Medulla oblongata (tissue), 1 donor: ENCODE results near the gene ZDHHC11B.
"Not testable (repeated sequence)": the region's sequence is repeated elsewhere in the genome, so short reads cannot be mapped to it uniquely, and the experiment has no call there.

Experiments used
- DNase-seq: peaks from one replicate; pipeline ENCODE4 v3.0.0-alpha.2; 2015; ENCODE audit errors: extremely low spot score

Gene ZDHHC11B

DNA sequence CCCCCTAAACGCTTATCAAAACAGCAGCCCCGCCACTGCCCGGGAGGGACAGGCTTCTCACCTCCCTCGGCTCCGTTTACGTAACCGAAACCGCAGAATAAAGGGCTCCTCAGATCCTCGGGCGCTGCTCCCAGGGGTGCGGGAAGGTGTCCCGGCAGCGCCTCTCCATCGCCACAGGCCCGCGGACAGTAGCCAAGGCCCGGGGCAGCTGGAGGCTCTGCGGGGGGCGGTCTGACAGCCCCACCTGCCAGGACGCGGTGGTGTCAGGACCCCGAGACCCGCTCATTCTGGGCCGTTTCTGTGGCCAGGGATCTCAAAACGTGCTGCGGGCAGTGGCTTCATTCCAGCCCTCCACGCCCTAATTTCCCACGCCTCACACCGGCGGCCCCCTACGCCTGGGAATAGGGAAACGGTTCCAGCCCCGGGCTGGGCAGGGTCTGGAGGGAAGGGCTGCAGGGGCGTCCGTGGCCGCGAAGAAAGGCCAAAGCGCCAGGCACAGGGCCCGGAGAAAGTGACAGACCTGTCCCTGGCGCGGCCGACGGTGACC is 575 bp downstream of the ZDHHC11B start:
- peak; percentile 1 for DNase-seq

DNA sequence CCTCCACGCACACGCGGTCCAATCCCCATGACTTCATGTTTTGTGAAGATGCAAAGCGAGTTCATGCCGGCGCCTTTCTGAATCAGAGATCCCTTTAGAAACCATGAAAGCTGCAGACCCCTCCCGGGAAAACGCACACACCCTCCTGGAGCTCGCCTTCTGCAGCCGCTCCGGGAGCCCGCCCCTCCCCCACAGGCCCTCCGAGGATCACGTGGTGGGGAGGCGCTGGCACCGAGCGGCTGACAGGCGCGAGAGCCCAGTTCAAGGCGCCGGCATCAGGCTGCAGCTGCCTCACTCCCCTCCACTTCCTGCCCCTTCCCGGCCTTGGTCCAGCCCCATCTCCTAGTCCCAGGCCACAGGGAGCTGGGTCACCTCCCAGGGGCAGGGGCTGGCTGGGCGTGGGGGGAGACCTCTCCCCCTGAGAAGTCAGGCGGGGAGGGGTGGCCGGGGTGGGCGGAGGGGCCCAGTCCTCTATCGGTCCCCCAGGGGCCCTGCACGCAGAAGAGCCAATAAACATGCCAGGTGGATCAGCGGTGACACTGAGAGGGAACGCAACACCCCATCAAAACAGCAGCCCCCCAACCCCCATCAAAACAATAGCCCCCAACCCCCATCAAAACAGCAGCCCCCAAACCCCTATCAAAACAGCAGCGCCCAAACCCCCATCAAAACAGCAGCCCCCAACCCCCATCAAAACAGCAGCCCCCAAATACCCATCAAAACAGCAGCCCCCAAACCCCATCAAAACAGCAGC is 1.3 kb downstream of the ZDHHC11B start:
- DNase-seq: peak; percentile 1

DNA sequence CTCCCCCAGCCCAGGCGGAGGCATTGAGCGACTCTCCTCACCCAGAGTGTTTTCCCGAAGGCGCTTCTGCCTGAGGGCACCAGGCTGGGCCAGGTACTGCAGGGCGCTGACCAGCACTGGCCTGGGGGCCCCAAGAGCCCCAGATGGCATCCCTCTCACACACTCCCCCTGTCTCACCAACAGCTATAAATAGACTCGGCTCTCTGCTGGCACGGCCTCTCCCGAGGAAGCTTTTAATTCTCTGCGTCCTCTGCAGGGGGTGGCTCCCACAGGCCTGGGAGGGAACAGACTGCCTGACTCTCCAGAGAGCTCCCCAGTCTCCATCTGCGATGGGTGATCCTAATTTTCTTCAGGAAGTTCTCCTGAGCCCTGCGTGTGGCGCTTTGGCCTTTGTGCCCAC is 2.2 kb downstream of the ZDHHC11B start:
- not testable (repeated sequence) for DNase-seq

DNA sequence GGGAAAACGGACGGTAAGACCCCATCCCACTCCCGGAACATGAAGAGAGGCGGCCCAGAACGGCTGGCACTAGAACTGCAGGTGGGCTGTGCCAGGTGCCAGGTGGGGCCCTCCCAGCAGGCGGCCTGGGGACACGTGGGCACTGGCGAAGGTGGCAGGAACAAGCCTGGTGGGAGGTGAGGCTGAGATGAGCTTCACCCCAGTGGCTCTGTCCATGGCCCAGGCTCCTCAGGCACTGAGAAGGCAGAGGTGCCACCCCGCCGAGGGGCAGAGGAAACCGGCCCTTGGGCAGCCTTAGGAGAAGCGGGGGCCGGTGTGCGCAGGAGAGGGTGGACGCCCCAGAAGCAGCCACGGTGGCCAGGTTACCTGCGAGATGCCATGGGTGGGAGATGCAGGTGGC is 4.0 kb downstream of the ZDHHC11B start:
- DNase-seq: not testable (repeated sequence)

DNA sequence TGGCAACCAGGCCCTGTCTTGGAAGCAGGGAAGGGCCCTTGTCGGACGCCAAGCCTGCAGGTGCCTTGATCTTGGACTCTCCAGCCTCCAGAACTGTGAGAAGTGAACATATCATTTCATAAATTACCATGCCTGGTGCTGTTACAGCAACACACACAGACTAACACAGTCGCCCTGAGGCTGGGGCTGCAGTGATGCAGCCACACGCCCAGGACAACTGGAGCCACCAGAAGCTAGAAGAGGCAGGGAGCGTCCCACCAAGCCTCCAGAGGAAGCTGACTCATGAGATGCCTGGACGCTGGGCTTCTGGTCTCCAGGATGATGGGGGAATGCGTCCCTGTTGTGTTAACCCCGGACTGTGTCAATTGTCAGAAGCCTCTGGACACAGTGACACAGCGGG is 5.6 kb downstream of the ZDHHC11B start:
- DNase-seq: not testable (repeated sequence)

DNA sequence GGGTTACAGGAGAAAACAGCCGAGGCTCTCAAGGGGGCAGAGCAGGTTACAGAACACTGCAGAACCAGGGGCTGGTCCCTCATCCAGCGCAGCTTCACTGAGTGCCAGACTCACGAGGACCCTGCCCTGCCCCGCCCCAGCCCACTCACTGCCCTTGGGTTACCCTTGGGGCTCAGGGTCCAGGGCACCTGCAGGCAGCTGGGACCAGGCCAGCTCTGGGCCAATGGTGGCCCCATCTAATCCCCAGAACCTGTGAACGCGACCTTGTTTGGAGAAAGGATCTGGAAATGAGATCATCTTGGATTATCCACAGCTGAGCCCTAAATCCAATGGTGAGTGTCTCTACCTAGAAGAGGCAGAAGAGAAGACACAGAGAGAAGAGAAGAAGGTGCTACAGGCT is 6.1 kb downstream of the ZDHHC11B start:
- not testable (repeated sequence) for DNase-seq

DNA sequence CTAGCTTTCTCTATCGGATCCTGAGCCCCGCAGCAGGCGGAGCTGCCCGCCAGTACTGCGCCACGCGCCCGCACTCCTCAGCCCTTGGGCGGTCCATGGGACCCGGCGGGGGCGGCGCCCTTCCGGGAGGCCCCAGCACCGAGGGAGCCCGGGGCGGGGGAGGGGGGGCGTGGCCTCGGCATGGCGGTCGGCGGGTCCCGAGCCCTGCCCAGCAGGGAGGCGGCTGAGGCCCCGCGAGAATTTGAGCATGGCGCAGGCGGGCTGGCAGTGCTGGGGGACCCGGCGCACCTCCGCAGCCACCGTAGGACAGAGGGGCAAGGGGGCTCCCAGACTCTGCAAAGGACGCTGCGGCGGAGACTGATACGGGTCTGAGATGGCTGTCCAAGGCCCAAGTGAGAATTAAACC is 6.8 kb downstream of the ZDHHC11B start:
- no peak for DNase-seq

DNA sequence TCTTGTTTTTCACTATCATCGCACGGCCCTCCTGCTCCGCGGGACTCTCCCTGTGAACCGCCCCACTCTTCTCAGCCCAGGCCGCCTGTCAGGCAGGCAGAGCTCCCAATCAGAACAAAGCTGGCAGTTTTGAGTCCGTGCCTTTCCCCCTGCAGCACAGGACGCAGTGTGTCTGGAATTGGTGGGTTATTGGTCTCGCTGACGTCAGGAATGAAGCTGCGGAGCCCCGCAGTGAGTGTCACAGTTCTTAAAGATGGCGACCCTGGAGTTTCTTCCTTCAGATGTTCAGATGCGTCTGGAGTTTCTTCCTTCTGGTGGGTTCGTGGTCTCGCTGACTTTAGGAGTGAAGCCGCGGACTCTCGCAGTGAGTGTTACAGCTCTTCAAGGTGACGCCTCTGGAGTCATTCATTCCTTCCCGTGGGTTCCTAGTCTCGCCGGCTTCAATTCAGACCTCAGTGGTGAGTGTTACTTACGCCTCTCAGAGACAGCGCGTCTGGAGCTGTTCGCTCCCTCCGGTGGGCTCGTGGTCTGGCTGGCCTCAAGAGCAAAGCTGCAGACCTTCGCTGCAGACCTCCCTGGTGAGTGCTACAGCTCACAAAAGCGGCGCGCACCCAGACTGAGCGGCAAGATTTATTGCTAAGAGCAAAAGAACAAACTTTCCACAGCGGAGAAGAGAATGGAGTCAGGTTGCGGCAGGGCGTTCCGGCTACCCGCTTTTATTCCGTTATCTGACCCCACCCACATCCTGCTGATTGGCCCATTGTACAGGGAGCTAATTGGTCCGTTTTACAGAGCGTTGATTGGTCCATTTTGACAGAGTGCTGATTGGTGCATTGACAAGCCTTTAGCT is 7.4 kb downstream of the ZDHHC11B start:
- DNase-seq: peak; percentile 1

DNA sequence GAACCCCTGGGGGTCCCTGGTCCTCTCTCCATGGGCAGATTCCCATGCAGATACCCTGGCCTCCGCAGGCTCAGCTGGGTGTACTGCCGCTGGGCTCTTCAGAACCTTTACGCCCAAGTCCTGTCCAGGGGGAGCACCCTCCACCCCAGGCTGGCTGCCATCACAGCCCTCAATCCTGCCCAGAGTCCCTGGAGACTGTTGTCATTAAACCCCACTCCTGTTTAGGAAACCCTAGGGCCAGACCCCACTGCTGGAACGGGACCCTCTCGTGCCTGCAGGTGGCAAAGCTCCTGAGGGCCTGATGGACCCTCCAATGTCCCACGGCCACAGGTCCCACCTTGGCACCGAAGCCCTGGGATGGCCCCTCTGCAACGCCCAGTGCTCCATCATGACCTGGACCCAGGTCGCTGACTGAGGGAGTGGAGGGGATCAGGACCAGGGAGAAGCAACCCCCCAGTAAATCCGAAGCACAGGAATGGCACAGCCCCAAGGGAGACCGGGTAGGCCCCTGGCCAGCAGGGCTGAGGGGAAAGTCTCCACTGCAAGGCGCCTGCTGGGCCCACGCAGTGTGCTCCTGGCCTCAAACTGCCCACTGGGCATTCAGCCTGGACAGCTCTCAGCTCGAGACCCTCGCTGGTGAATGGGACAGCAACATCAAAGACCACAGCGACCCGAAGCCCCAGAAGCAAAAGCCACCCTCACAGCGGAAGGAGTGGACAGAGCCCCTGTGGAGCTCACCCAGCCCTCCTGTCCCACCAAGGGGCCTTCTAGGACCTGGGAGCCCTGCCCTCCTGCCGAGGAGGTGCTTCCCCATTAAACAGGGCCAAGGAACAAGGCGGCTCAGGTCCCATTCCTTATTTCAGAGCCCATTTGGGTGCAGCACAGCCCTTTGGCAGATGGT is 8.3 kb downstream of the ZDHHC11B start:
- DNase-seq: peak; percentile 1

DNA sequence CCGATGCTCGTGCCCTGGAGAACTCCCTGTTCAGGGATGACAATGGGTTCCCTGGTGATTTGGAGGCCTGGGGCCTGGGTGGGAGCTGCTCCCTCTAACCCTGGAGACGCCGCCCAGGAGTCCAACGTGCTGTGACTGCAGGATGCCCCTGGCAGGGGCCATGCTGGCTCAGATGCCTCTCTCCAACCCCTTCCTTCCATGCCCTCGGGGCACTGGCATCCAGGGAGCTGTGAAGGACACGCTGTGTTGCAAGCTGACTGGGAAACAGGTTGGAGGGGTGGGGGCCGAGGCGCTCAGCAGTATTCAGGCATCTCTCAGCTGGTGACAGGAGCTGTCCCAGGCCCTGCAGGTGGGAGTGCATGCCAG is 9.0 kb downstream of the ZDHHC11B start:
- peak; percentile 2 for DNase-seq

DNA sequence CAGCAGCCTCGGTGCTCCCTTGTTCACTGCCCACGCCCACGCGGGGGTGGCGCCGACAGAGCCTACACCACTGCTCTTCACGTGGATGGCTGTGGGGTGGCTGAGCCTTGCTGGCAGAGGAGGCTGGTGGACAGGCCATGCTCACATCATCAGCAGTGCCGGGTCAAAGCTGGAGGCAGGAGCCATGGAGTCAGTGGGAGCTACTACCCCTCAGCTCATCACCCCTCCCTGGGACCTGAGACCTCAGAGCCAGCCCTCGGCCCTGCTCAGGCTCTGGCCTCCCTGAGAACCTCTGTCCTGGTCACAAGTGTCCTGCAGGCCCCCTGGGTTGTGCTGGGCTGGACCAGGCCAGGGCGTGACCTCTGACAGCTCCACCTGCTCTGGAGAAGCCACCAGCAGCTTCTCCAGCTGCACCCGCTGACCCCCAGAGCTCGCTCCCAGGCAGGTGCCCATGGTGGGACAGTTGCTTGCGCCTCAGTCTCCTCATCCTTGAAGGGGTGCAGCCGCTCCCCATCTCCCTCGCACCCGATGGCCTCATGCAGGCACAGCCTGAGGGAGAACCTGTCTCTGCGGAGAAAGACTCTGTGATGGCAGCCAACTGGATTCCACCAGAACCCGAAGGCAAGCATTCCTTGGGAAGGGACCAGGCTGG is 9.5 kb downstream of the ZDHHC11B start:
- DNase-seq: not testable (repeated sequence)

DNA sequence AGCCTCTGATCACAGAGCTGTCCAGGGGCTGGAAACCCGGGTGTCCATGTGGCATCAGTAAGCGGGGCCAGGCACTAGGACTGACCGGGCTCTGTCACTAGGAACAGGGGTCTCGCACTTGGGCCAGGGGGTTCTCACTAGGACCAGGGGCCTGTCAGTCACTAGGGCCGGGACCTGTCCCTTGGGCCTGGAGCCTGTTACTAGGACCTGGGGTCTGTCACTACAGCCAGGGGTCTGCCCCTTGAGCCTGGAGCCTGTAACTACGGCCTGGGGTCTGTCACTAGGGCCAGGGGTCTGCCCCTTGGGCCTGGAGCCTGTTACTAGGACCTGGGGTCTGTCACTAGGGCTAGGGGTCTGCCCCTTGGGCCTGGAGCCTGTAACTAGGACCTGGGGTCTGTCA is 10.2 kb downstream of the ZDHHC11B start:
- DNase-seq: not testable (repeated sequence)

DNA sequence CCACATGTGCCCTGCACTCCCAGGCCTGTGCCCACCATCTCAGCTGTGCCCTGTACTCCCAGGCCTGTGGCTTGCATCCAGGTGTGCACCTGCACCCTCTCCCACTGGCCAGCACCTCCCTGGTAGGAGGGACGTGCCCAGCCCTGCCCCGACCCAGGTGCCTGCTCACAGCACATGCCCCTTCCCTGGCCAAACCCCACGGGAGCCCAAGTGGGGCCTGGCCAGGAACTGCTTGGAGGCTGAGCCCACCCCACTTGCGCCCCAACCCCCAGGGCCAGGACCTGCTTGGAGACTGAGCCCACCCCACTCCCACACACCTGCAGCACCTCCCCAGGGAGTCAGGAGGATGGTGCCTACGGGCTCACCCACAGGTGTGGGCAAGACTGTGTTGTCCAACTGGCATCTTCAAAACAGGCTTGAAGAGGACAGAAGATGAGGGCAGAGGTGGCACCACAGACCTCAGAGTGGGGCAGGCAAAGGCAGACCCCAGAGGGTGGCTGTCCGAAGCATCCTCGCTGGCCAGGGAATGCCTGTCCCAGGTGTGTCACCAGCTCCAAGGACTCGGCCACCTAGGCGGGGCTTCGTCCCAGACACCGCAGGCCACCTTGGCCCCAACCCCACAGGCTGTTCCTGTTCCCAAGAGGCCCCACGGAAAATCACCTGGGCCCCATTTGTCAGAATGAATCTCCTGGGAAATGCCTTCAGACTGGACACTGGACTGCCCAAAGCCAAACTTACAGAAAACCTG is 10.8 kb downstream of the ZDHHC11B start:
- DNase-seq: no peak

DNA sequence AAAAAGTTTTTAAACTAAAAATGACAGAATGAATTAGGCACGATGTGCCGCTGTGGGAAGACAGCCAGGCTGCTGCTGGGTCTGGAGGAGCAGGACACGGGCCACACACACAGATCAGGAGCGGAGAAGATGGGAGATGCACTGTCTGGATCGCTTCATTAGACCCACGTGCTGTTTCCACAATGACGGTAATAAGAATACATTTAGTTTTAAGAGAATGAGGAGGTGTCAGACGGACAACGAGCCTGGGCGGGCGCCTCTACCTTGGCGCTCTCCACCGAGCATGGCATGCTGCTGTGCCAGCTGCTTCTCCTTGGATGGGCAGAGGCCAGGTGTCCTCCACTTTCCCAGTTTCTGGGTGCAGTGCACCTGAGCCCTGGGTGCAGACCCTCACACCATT is 11.6 kb downstream of the ZDHHC11B start:
- not testable (repeated sequence) for DNase-seq

DNA sequence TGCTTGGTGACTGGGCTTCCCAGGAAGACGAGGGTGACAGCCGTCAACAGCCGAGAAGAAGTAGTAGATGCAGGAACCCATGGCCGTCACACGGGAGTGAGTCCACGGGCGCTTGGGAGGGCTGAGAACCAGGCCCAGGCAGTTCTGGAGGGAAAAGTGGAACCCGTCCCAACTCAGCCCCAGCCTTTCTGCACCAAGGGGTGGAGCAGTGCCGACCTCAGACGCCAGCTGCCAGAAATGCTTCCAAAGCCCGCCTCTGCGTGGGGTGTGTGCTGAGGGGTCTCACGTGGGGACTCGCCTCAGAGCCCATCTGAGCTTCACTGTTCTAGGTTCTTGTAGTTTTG is 12.0 kb downstream of the ZDHHC11B start:
- DNase-seq: not testable (repeated sequence)

DNA sequence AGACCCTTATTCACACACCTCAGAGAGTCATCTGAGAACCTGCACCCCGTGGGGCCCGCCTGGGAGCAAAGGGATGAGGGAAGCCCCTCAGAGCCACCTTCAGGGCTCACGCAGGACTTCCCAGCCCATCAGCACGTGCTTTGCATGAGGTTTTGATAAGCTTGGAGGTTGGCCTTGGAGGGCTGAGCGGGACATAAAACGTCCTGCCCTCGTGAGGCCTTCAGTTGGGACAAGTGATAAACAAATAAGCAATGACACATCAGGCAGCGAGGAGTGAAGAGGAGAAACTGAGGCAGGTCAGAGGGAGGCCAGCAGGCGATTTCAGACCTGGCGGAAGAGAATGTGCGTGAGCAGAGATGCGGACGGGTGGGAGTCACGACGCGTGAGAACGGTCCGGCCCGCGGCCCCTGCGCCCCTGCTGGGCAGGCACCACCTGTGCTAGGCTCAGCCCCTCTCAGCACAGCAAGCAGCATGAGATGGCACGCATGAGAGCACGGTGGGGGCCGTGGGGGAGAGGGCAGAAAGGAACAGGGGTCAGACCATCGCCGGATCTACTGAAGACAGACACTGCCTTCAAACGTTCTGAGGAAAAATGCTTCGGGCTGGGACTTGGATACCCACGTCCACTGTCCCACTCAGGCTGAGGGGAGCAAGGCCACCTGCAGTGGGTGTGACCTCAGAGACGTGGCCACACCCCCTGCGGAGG is 12.5 kb downstream of the ZDHHC11B start:
- not testable (repeated sequence) for DNase-seq

DNA sequence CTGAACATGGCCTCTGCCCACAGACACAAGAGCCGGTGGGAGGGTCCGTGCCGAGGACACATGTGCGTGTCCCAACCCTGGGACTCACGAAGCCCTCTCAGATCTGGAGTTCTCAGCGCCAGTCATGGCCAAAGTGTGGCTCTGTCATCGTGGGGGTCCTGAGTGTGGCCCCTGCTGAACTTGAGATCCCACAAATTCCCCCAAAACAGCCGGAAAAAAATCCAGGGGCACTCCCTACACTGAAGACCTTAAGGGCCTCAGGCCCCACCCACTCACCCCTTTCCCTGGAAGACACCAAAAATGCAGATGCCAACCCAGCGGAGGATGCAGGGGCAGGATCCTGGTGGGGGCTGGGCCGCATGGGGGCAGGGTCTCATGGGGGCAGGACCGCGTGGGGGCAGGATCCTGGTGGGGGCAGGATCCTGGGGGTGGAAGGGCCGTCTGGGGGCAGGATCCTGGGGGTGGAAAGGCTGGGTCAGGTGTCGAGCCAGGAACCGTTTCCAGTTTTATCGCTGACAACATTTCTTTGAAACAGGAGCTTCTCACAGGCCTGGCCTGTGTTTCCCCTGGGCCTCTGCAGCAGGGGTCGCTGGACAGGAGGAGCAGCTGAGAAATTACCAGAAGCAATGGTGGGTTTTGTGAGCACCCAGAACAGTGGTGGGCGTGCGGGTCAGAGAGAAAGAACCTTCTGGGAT is 13.3 kb downstream of the ZDHHC11B start:
- not testable (repeated sequence) for DNase-seq

DNA sequence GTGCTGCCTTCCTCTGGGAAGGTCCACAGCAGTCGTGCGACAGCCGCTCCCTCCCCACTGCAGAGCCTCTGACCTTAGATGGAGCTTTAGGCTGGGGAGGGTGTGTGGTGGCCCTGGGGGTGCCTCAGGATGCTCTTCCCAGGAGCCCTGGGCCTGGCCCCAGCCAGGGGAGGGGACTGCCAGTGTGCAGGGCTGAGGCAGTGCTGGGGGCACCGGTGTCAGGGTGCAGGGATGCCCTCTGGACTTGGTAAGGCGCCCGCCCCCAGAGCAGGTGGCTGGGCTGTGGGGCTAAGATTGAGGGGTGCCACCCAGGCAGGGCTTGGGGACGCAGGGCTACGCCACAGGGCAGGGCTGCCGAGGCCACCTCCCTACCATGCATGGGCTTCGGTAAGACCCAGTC is 13.9 kb downstream of the ZDHHC11B start:
- DNase-seq: not testable (repeated sequence)

DNA sequence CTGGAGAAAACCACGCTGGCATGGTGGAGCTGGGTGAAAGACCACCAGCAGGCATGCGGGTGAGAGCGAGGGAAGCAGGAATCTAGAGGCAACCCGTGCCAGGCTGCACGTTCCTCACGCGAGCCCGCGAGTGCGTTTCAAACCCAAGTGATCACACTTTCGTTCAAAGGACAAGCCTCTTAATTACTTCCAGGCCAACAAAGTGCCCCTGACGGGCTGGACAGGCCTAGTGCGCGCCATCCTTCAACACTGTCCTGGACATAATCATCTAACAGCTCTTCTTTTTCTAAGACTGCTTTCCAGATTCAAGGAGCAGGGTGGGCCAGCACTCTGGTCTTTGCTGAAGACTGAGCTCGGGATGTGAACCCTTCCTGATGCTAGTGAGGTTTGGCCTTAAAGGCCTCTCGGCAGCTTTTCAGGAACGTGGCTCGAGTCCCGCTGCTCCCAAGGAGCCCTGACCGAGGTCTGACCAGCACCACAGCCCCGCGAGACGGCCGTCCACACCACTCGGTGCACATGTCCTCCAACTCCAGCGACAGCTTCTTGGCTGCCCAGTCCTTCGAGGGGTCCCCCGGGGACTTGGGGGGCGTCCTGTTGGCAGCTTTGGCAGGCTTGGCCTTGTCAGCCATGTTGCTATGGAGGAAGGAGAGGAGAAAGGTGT is 14.9 kb downstream of the ZDHHC11B start:
- not testable (repeated sequence) for DNase-seq
